DLD1 (cell line): Measurements from ENCODE around the gene C1orf146.
"Not testable (repeated sequence)": the region's sequence is repeated elsewhere in the genome, so short reads cannot be mapped to it uniquely, and the experiment has no call there.

Experiments
- in situ Hi-C: cut with HindIII; loops from 2 replicates; pipeline ENCODE4 v1.10.0; 2017; ENCODE audit warnings: low sequenced_read_pairs

C1orf146 gene

GRCh38 chr1:92217721-92218120, at the start of gene C1orf146:
Gene C1orf146, plus strand, starts transcription at chr1:92217915. Its CDS starts 13,506 bp downstream, at chr1:92231421.
- in situ Hi-C loops, result no loop called here

GRCh38 chr1:92168657-92169056, 49.1 kb upstream of the C1orf146 start:
- in situ Hi-C loops, result no loop called here

GRCh38 chr1:92169214-92170005, 48.3 kb upstream of the C1orf146 start:
- in situ Hi-C loops, result no loop called here

- in situ Hi-C loops, result no loop called here
Measured at GRCh38 chr1:92184632-92185031, 33.1 kb upstream of the C1orf146 start.

- in situ Hi-C loops, result no loop called here
Measured at GRCh38 chr1:92186081-92186480, 31.6 kb upstream of the C1orf146 start.

- in situ Hi-C loops, result no loop called here
Measured at GRCh38 chr1:92188436-92189255, 29.1 kb upstream of the C1orf146 start.

- in situ Hi-C loops, result no loop called here
Measured at GRCh38 chr1:92191726-92192125, 26.0 kb upstream of the C1orf146 start.

- in situ Hi-C loops, result no loop called here
Measured at GRCh38 chr1:92192246-92192645, 25.5 kb upstream of the C1orf146 start.

- in situ Hi-C loops, result no loop called here
Measured at GRCh38 chr1:92194511-92194910, 23.2 kb upstream of the C1orf146 start.

- in situ Hi-C loops, result no loop called here
Measured at GRCh38 chr1:92201973-92202372, 15.7 kb upstream of the C1orf146 start.

GRCh38 chr1:92203105-92203504, 14.6 kb upstream of the C1orf146 start:
- in situ Hi-C loops, result no loop called here

GRCh38 chr1:92210701-92211100, 7.0 kb upstream of the C1orf146 start:
- in situ Hi-C loops, result no loop called here

GRCh38 chr1:92211166-92211565, 6.5 kb upstream of the C1orf146 start:
- in situ Hi-C loops, result no loop called here

- in situ Hi-C loops, result no loop called here
Measured at GRCh38 chr1:92218559-92218958, 844 bp downstream of the C1orf146 start.

GRCh38 chr1:92219028-92219427, 1.3 kb downstream of the C1orf146 start:
- in situ Hi-C loops, result no loop called here

GRCh38 chr1:92228401-92228800, 10.7 kb downstream of the C1orf146 start:
- in situ Hi-C loops, result no loop called here

- in situ Hi-C loops, result no loop called here
Measured at GRCh38 chr1:92230736-92231135, 13.0 kb downstream of the C1orf146 start.

GRCh38 chr1:92240034-92240433, 22.3 kb downstream of the C1orf146 start:
- in situ Hi-C loops, result no loop called here

GRCh38 chr1:92244376-92244775, 26.7 kb downstream of the C1orf146 start:
- in situ Hi-C loops, result no loop called here

GRCh38 chr1:92254714-92255113, 37.0 kb downstream of the C1orf146 start:
- in situ Hi-C loops, result not testable (repeated sequence)

- in situ Hi-C loops, result no loop called here
Measured at GRCh38 chr1:92259350-92259749, 41.6 kb downstream of the C1orf146 start.

GRCh38 chr1:92262516-92262915, 44.8 kb downstream of the C1orf146 start:
- in situ Hi-C loops, result no loop called here
